ENCODE data around the gene METTL18.

The METTL18 gene

GRCh38 chr1:169785267-169785666, 9.4 kb downstream of the METTL18 start:
- DNase-seq (ENCODE audit: low read depth): no peak

GRCh38 chr1:169784102-169784501, 10.6 kb downstream of the METTL18 start:
- DNase-seq (ENCODE audit: low read depth): no peak

DNA sequence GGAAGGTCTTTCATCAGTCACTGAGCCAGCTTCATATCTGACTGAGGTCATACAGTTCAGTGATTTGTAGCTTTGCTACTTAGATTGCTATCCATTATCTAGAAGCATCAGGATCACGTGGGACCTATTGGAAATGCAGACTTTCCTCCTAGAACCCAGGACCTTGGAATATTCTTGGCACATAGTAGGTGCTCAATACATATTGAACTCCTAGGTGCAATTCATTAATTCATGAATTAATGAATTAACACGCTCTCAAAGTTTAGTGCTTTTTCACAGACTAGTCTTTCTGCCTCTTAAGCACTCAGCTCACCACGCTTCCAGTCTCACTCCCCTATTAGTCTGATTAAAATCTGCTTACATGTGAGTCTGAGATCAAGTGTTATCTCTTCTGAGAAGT, 12.1 kb downstream of the METTL18 start:
- no peak for DNase-seq (ENCODE audit: low read depth)

DNA sequence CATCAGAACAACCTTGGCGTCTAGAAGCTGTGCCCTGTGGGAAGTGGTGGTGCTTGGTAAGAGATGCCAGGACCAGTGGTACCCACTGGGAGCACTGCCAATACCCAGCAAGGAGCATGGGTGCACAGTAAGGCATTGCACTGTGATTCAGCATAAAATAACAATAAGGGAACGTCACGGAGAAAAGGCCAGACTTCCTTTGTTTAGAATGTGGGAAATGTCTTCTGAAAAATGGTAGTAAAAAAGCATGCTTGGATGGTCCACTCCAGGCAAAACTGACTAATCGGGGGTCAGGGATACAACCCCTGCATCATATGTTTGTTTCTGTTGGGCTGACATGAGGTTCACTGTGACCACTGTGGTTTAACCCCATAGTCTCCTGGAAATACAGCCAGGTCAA, 14.7 kb downstream of the METTL18 start:
- DNase-seq (ENCODE audit: low read depth): no peak

DNA sequence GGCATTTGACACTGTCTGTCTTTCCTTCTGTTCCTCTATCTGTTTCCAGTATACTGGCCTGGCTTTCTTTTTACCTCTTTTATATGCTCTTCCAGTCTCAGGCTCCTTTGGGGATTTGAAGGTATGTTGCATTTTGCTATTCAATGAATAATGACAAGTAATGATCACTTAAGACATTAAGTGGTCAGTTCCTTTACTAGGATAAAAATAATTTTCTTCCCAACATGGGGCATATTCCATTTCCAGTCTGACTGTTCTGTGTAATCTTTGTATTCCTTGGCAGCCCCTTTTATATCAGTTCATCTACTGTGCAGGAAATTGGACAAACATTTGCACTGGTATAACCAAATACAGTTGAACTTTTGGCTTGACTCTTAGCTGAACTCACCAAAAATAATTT, 15.6 kb downstream of the METTL18 start:
- no peak for DNase-seq (ENCODE audit: low read depth)

DNA sequence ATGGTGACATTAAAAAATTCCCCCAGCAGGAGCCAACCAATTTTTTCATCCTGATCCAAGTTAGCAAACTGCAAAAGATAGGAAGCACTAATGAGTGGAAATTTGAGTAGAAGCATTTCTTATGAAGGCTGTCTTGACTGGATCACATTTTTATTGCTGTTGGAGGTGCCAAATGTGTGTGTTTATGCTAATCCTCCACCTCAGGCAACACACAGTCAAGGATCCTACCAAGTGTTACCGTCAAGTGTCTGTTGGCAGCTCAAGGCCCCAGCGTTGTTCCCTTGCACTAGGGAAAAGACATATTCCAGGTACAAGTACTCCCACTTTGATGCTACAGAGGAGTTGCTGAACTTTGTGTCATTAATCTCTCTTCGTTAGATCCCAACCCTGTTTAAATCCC, 18.3 kb downstream of the METTL18 start:
- DNase-seq (ENCODE audit: low read depth): no peak

DNA sequence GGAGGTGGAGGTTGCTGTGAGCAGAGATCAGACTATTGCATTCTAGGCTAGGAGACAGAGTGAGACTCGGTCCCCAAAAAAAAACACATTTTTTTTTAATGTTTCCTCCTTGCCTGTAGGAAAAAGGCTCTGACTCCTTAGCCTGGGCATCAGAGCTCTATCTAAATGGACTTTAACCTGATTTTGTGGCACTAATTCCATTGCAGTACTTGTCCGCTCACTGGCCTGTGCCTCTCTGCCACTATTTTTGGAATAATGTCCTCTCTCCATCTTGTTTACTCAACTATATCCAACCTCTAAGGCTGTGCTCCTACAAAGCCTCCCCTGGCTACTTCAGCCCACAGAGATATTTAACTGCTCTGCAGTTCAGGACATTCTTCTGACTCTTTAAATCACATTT, 26.5 kb downstream of the METTL18 start:
- no peak for DNase-seq (ENCODE audit: low read depth)

- no peak for DNase-seq (ENCODE audit: low read depth)
Observed at GRCh38 chr1:169765580-169766331, 29.0 kb downstream of the METTL18 start.

- no peak for DNase-seq (ENCODE audit: low read depth)
Observed at GRCh38 chr1:169764919-169765318, 29.8 kb downstream of the METTL18 start.

GRCh38 chr1:169762699-169763098, 32.0 kb downstream of the METTL18 start:
- DNase-seq (ENCODE audit: low read depth): no peak

DNA sequence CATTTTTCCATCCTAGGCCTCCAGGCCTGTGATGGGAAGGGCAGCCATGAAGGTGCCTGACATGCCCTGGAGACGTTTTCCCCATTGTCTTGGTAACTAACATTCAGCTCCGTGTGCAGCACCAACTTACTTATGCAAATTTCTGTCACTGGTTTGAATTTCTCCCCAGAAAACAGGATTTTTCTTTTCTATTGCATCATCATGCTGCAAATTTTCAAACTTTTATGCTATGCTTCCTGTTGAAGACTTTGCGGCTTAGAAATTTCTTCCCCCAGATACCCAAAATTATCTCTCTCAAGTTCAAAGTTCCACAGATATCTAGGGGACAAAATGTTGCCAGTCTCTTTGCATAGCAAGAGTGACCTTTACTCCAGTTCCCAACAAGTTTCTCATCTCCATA, 35.7 kb downstream of the METTL18 start:
- DNase-seq (ENCODE audit: low read depth): no peak

- DNase-seq (ENCODE audit: low read depth): no peak
Observed at GRCh38 chr1:169753549-169753948, 41.2 kb downstream of the METTL18 start.

DNA sequence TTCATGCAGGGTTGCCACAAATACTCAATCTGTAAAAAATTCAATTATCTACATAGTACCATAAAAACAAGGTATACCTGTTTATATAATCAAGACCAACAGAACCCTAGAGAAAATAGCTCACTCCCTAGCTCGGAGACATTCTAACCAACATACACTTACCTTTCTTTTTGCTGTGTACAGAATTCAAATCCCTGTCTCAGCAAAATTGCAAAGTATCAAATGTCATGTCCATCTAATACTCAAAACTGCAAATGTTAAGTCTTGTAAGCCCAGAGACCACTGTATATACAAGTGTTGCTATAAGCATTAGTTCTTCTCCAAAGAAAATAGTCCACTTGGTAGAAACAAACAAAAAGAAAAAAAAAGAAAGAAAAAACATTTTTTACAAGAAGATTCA, 44.7 kb downstream of the METTL18 start:
- DNase-seq (ENCODE audit: low read depth): no peak

- DNase-seq (ENCODE audit: low read depth): no peak
Observed at GRCh38 chr1:169746550-169746949, 48.2 kb downstream of the METTL18 start.

DNA sequence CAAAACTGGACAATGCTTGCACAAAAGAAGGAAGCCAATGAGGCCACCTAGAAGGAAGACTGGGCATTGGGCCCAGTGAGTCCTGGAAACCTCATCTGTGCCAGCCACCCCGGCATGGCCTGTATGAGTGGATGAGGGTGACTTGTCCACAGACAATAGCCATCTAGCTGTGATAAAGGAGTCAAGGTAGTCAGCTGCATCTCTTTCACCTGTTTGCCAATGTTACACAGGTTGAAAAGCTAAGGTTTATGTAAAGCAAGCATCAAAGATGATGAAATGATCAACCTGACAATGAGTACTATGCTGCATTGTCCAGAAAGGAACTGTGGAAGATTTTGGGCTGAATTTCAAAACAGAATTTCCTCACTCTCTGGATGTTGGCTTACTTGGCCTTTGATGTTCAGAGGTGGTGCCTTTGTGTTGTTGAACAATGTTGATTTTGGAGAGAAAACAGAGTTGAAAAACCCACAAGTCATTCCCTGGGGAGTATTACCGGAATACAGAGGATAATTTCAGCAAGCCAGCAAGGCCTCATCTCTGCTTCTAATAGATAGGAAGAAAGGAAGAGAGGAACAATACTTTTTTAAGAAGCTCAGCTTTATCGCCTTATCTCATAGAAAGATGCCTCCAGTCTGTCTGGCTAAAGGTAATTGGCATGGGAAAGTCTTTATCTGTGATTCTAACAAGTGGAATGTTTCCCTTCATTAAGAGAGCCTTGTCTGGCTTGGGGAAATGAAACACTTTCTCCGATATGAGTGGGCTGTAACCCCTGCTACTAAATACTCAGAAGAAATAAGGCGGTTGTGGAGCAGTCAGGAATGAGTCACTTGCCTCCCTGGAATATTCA, 49.5 kb downstream of the METTL18 start:
- no peak for DNase-seq (ENCODE audit: low read depth)

All from stimulated activated CD8-positive, alpha-beta memory T cell treated with anti-CD3 and anti-CD28 coated beads, Interleukin-15, amount 100 ng/mL, for 24 hours (primary cell).